EH (cell line): ENCODE data around the gene TENM3.
"Not testable (repeated sequence)": the region's sequence is repeated elsewhere in the genome, so short reads cannot be mapped to it uniquely, and the experiment has no call there.

Experiments
- DNase-seq: peaks from one replicate; pipeline ENCODE4 v3.0.0-alpha.2; 2015; ENCODE audit warnings: low read depth

The TENM3 gene

GRCh38 chr4:182810103-182810615 is 567.0 kb downstream of the TENM3 start:
- DNase-seq, result no peak

- no peak for DNase-seq
Observed at GRCh38 chr4:182812916-182813315, 569.7 kb downstream of the TENM3 start.

GRCh38 chr4:182814065-182814464 is 570.9 kb downstream of the TENM3 start:
- DNase-seq, result not testable (repeated sequence)

- DNase-seq, result no peak
Observed at GRCh38 chr4:182818926-182819730, 575.9 kb downstream of the TENM3 start.

- no peak for DNase-seq
Observed at GRCh38 chr4:182819751-182820150, 576.5 kb downstream of the TENM3 start.

GRCh38 chr4:182822554-182822953 is 579.4 kb downstream of the TENM3 start:
- no peak for DNase-seq

GRCh38 chr4:182823576-182823975 is 580.4 kb downstream of the TENM3 start:
- DNase-seq, result no peak

GRCh38 chr4:182825003-182825402 is 581.8 kb downstream of the TENM3 start:
- no peak for DNase-seq

- DNase-seq, result no peak
Observed at GRCh38 chr4:182825786-182826185, 582.6 kb downstream of the TENM3 start.

GRCh38 chr4:182826391-182826790 is 583.2 kb downstream of the TENM3 start:
- DNase-seq, result no peak

- DNase-seq, result no peak
Observed at GRCh38 chr4:182827166-182827565, 584.0 kb downstream of the TENM3 start.

- DNase-seq, result no peak
Observed at GRCh38 chr4:182827954-182828353, 584.8 kb downstream of the TENM3 start.

- DNase-seq, result no peak
Observed at GRCh38 chr4:182828360-182829025, 585.3 kb downstream of the TENM3 start.

- DNase-seq, result no peak
Observed at GRCh38 chr4:182829196-182829595, 586.0 kb downstream of the TENM3 start.

- DNase-seq, result no peak
Observed at GRCh38 chr4:182831376-182831775, 588.2 kb downstream of the TENM3 start.

- DNase-seq, result no peak
Observed at GRCh38 chr4:182832352-182833120, 589.3 kb downstream of the TENM3 start.

GRCh38 chr4:182835006-182835740 is 592.0 kb downstream of the TENM3 start:
- DNase-seq, result no peak

- no peak for DNase-seq
Observed at GRCh38 chr4:182837831-182838230, 594.6 kb downstream of the TENM3 start.

GRCh38 chr4:182838535-182838934 is 595.3 kb downstream of the TENM3 start:
- no peak for DNase-seq

- no peak for DNase-seq
Observed at GRCh38 chr4:182839256-182839655, 596.1 kb downstream of the TENM3 start.

GRCh38 chr4:182840108-182840507 is 596.9 kb downstream of the TENM3 start:
- no peak for DNase-seq

GRCh38 chr4:182842104-182842600 is 599.0 kb downstream of the TENM3 start:
- DNase-seq, result no peak
